OCI-LY7 (cell line): ENCODE measurements around the gene RPRML. TPM values are rescaled to one million over a fixed set of nuclear protein-coding genes. Genes with fewer than 3 reads are reported as not detected.

Experiments
- BruUV-seq: library from RNA; stranded (reverse); fragments of 400-500 nt; replicated peaks from 2 replicates; lab custom pipeline; 2021; lab: Mats Ljungman, UMichigan
- CTCF ChIA-PET: fragments of 300-600 bp; sonication (Branson Sonifier 250); formaldehyde crosslinking; loops from one replicate; lab custom pipeline; 2022; ENCODE audit warnings: antibody characterized with exemption; ENCODE audit not compliant: unreplicated experiment; lab: Charles Lee
- POLR2A ChIA-PET: fragments of 300-600 bp; sonication (Branson Sonifier 250); formaldehyde crosslinking; loops from one replicate; lab custom pipeline; 2022; ENCODE audit warnings: antibody characterized with exemption; lab: Charles Lee
- DNase-seq: peaks from one replicate; pipeline ENCODE4 v3.0.0-alpha.2; 2015; ENCODE audit warnings: low spot score
- H2AFZ ChIP-seq: fragments of 200-600 bp; sonication (generic), shearing (Covaris generic); 2 replicates; pipeline ENCODE4 v1.6.1; 2014; ENCODE audit warnings: mild to moderate bottlenecking, antibody characterized with exemption, low read length, moderate library complexity
- H3K27ac ChIP-seq: fragments of 200-600 bp; sonication (generic); 2 replicates; pipeline ENCODE4 v1.5.1; 2014; ENCODE audit warnings: mixed run types, low read depth, mild to moderate bottlenecking, moderate library complexity, low read length, inconsistent platforms; ENCODE audit not compliant: poor library complexity, severe bottlenecking
- H3K36me3 ChIP-seq: fragments of 200-600 bp; sonication (generic); 2 replicates; pipeline ENCODE4 v1.6.1; 2014; ENCODE audit warnings: mild to moderate bottlenecking, antibody characterized with exemption, low read length, moderate library complexity, mixed read lengths; ENCODE audit not compliant: insufficient read depth
- H3K4me1 ChIP-seq: fragments of 200-600 bp; sonication (generic); 2 replicates; pipeline ENCODE4 v1.5.1; 2014; ENCODE audit warnings: mild to moderate bottlenecking, low read length; ENCODE audit not compliant: insufficient read depth, poor library complexity, severe bottlenecking
- H3K4me2 ChIP-seq: fragments of 200-600 bp; sonication (generic); 2 replicates; pipeline ENCODE4 v1.6.1; 2014; ENCODE audit warnings: mild to moderate bottlenecking, low read length
- H3K4me3 ChIP-seq: fragments of 200-600 bp; sonication (generic); 2 replicates; pipeline ENCODE4 v1.5.1; 2014; ENCODE audit warnings: mild to moderate bottlenecking, low read depth, low read length; ENCODE audit not compliant: poor library complexity, severe bottlenecking
- H3K79me2 ChIP-seq: fragments of 200-600 bp; sonication (generic); 2 replicates; pipeline ENCODE4 v1.6.1; 2016; ENCODE audit warnings: low read depth, mild to moderate bottlenecking, low read length, moderate library complexity, mixed read lengths; ENCODE audit not compliant: insufficient read depth
- H3K9me2 ChIP-seq: fragments of 200-600 bp; sonication (generic); 2 replicates; pipeline ENCODE4 v1.6.1; 2016; ENCODE audit warnings: mild to moderate bottlenecking, low read length, mixed read lengths; ENCODE audit not compliant: insufficient read depth
- H3K9me3 ChIP-seq: fragments of 200-600 bp; sonication (generic); 2 replicates; pipeline ENCODE4 v1.6.1; 2014; ENCODE audit warnings: mild to moderate bottlenecking, mixed run types, low read length, mixed read lengths
- H4K20me1 ChIP-seq: fragments of 200-600 bp; sonication (generic); 2 replicates; pipeline ENCODE4 v1.6.1; 2014; ENCODE audit warnings: mild to moderate bottlenecking, antibody characterized with exemption, low read length, moderate library complexity, mixed read lengths; ENCODE audit not compliant: insufficient read depth
- EZH2phosphoT487 ChIP-seq: fragments of 200-600 bp; sonication (generic); IDR thresholded peaks from 2 replicates; pipeline ENCODE4 v1.6.1; 2018; ENCODE audit warnings: low read depth, borderline replicate concordance, mild to moderate bottlenecking, mixed run types, antibody characterized with exemption, low read length, moderate library complexity, mixed read lengths
- intact Hi-C: fragments of 100-400 bp; cut with micrococcal nuclease; formaldehyde crosslinking; loops from one replicate; pipeline ENCODE4 v1.10.0; 2022; ENCODE audit not compliant: unreplicated experiment
- total RNA-seq, 2 experiments: library from RNA; depleted of rRNA in 1 of 2; stranded (reverse); fragments of >200 nt in 1 of 2; shearing (Covaris generic) in 1 of 2; gene quantifications; 2 replicates each; pipeline ENCODE4 v1.2.3, GENCODE V29; 2014 to 2022
- TF ChIP-seq, protein P1 (sequence below): fragments of 200-600 bp; sonication (generic); conservative IDR thresholded peaks from 2 replicates; pipeline ENCODE4 v1.5.1; 2014; ENCODE audit warnings: mild to moderate bottlenecking, antibody characterized with exemption, low read length, moderate library complexity, mixed read lengths

The RPRML gene
- total RNA-seq, 2 experiments from 2014 or later, result 1.2 to 8.8 TPM

DNA sequence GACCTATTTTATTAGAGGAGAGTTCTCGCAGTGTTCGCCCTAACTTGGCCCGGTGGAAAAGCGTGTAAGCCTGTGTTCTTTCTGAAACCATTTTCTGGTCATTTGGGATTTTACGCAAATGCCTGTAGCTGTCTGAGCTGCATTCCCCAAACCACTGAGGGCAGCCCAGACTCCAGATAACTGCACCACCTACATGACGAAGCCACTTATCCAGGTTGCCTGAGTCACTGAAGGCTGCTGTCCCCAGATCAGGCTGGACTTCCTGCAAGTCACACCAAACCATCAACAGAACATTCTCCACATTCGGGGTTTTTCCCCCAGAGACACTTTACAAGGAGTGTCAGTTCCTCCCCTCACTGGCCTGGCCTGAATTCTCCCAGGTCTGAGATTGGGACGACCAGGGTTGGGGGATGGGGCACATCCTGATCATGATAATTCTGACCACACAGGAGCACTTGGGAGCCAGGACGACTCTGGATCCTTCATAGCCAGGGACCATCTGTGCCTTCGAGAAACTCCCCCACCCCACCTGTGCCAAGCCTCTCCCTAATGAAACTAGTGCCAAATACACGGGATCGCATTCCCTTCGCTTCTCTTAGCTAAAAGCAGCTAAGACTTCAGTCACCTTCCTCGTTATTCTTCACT, 2.3 kb downstream of the RPRML start:
- no peak overlapping the region for H3K27ac ChIP-seq
- peak overlapping the region; percentile 68 for H3K4me2 ChIP-seq
- H3K36me3 ChIP-seq, result no peaks in the 10 kb centered on the region
- peak overlapping the region; percentile 70 for H3K4me3 ChIP-seq
- intact Hi-C loops, result loop anchor here (2.0 kb wide), 1 partner anchor 24 kb away; no protein-coding TSS in a partner anchor
- CTCF ChIA-PET, result interaction anchor here (1.0 kb wide), 1 partner anchor 12 kb away, joined by 3 read pairs; no protein-coding TSS in a partner anchor
- DNase-seq, result no peak
- H3K9me3 ChIP-seq, result no peaks in the 10 kb centered on the region
- no TSS peak for BruUV-seq
- H2AFZ ChIP-seq, result no peak overlapping the region
- POLR2A ChIA-PET, result no interaction called here
- H3K79me2 ChIP-seq, result no peaks in the 10 kb centered on the region
- H3K4me1 ChIP-seq, result peaks cover 31% of the 10 kb centered on the region
- no peak for TF ChIP-seq EZH2phosphoT487
- TF ChIP-seq, protein P1, sequence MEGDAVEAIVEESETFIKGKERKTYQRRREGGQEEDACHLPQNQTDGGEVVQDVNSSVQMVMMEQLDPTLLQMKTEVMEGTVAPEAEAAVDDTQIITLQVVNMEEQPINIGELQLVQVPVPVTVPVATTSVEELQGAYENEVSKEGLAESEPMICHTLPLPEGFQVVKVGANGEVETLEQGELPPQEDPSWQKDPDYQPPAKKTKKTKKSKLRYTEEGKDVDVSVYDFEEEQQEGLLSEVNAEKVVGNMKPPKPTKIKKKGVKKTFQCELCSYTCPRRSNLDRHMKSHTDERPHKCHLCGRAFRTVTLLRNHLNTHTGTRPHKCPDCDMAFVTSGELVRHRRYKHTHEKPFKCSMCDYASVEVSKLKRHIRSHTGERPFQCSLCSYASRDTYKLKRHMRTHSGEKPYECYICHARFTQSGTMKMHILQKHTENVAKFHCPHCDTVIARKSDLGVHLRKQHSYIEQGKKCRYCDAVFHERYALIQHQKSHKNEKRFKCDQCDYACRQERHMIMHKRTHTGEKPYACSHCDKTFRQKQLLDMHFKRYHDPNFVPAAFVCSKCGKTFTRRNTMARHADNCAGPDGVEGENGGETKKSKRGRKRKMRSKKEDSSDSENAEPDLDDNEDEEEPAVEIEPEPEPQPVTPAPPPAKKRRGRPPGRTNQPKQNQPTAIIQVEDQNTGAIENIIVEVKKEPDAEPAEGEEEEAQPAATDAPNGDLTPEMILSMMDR, result no peak; the same call in 1 of the 2 replicates
- no peaks in the 10 kb centered on the region for H4K20me1 ChIP-seq
- H3K9me2 ChIP-seq, result no peaks in the 10 kb centered on the region

DNA sequence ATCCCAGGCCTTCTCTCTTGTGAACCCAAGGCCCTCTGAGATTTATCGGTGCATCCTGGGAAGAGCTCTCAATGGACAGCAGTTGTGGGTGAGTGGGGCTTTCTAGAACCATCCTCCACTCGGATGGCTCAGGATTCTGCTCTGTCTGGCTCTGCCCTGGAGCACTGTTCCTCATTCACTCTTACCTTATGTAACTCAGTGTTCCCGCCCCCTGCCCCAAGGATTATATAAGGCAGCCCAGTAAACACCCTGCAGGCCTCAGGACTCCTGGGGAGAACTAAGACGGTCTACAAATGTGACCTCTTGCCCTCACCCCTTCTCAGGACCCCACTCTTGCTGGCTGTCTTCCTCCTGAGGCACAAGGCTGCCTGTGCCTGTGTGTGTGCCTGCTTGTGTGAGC, 3.8 kb downstream of the RPRML start:
- H3K4me2 ChIP-seq, result no peak overlapping the region
- H2AFZ ChIP-seq, result no peak overlapping the region
- no peaks in the 10 kb centered on the region for H3K79me2 ChIP-seq
- DNase-seq, result no peak
- no peak overlapping the region for H3K4me3 ChIP-seq
- no TSS peak for BruUV-seq
- ChIA-PET POLR2A (interaction anchor here (0.7 to 1.0 kb wide), 3 partner anchors 12 to 32 kb away, joined by 3 to 4 read pairs (median 3); no protein-coding TSS in a partner anchor), CTCF (interaction anchor here (0.6 kb wide), 1 partner anchor 226 kb away, joined by 3 read pairs; no protein-coding TSS in a partner anchor)
- H3K4me1 ChIP-seq, result peaks cover 22% of the 10 kb centered on the region
- intact Hi-C loops, result no loop called here
- H4K20me1 ChIP-seq, result no peaks in the 10 kb centered on the region
- no peaks in the 10 kb centered on the region for H3K36me3 ChIP-seq
- H3K9me3 ChIP-seq, result no peaks in the 10 kb centered on the region
- no peaks in the 10 kb centered on the region for H3K9me2 ChIP-seq
- TF ChIP-seq, protein P1, result no peak
- no peak for TF ChIP-seq EZH2phosphoT487
- H3K27ac ChIP-seq, result no peak overlapping the region

DNA sequence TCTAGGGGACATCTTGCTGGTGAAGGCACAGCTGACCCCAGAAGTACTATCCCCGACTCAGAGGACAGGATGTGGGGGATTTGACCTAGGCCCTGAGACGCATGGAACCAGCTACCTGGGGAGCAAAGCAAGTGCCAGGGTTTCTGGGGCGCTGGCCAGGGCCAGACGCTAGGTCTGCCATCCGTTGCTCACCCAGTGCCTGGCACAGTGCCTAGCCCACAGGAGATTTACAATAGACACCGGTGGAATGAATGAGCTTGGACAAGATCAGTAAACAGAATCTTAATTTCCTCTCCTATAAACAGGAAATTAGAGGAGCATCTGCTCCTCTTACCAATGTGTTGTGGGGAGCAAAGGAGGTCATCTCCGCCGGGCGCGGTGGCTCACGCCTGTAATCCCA, 5.0 kb downstream of the RPRML start:
- TF ChIP-seq, protein P1, result no peak
- TF ChIP-seq EZH2phosphoT487, result no peak
- H3K79me2 ChIP-seq, result no peaks in the 10 kb centered on the region
- H3K4me1 ChIP-seq, result peaks cover 13% of the 10 kb centered on the region
- DNase-seq, result no peak
- ChIA-PET CTCF (no interaction called here), POLR2A (interaction anchor here (0.6 kb wide), 1 partner anchor 17 kb away, joined by 3 read pairs; no protein-coding TSS in a partner anchor)
- H3K9me2 ChIP-seq, result no peaks in the 10 kb centered on the region
- BruUV-seq, result no TSS peak
- H3K27ac ChIP-seq, result no peak overlapping the region
- intact Hi-C loops, result no loop called here
- H4K20me1 ChIP-seq, result no peaks in the 10 kb centered on the region
- no peak overlapping the region for H3K4me3 ChIP-seq
- H2AFZ ChIP-seq, result no peak overlapping the region
- no peak overlapping the region for H3K4me2 ChIP-seq
- H3K9me3 ChIP-seq, result no peaks in the 10 kb centered on the region
- no peaks in the 10 kb centered on the region for H3K36me3 ChIP-seq
